OCI-LY1 (cell line): ENCODE measurements around the gene MARK4.

Source experiments
- H2AFZ ChIP-seq: fragments of 200-600 bp; sonication (generic), shearing (Covaris generic); 2 replicates; pipeline ENCODE4 v1.6.0; 2014; ENCODE audit warnings: antibody characterized with exemption, mild to moderate bottlenecking, low read length
- H3F3A ChIP-seq: fragments of 200-600 bp; sonication (generic), shearing (Covaris generic); 2 replicates; pipeline ENCODE4 v1.6.0; 2014; ENCODE audit warnings: mild to moderate bottlenecking, antibody characterized with exemption, low read length, moderate library complexity; ENCODE audit not compliant: insufficient read depth
- H3K27ac ChIP-seq: fragments of 200-600 bp; sonication (generic); 2 replicates; pipeline ENCODE4 v1.5.1; 2014; ENCODE audit warnings: low read length, mixed run types, mild to moderate bottlenecking, low read depth; ENCODE audit not compliant: poor library complexity, severe bottlenecking
- H3K27me3 ChIP-seq: fragments of 200-600 bp; sonication (generic); 2 replicates; pipeline ENCODE4 v1.6.0; 2014; ENCODE audit warnings: antibody characterized with exemption, mild to moderate bottlenecking, low read length, moderate library complexity; ENCODE audit not compliant: insufficient read depth
- H3K36me3 ChIP-seq: fragments of 200-600 bp; sonication (generic); 2 replicates; pipeline ENCODE4 v1.6.1; 2014; ENCODE audit warnings: mild to moderate bottlenecking, antibody characterized with exemption, low read length, moderate library complexity, mixed read lengths; ENCODE audit not compliant: insufficient read depth
- H3K4me1 ChIP-seq: fragments of 200-600 bp; sonication (generic); 2 replicates; pipeline ENCODE4 v1.5.1; 2014; ENCODE audit warnings: mild to moderate bottlenecking, low read length, moderate library complexity; ENCODE audit not compliant: insufficient read depth, severe bottlenecking
- H3K4me2 ChIP-seq: fragments of 200-600 bp; sonication (generic), shearing (Covaris generic); 2 replicates; pipeline ENCODE4 v1.6.1; 2014; ENCODE audit warnings: low read length
- H3K4me3 ChIP-seq: fragments of 200-600 bp; sonication (generic); 2 replicates; pipeline ENCODE4 v1.5.1; 2014; ENCODE audit warnings: low read length, low read depth, mild to moderate bottlenecking, mixed read lengths; ENCODE audit not compliant: poor library complexity, severe bottlenecking
- H3K79me2 ChIP-seq: fragments of 200-600 bp; shearing (Covaris generic); 2 replicates; pipeline ENCODE4 v1.6.1; 2016; ENCODE audit warnings: mixed run types, low read length, mixed read lengths; ENCODE audit not compliant: insufficient read depth
- H3K9ac ChIP-seq: fragments of 200-600 bp; sonication (generic), shearing (Covaris generic); 2 replicates; pipeline ENCODE4 v1.6.1; 2014; ENCODE audit warnings: mild to moderate bottlenecking, low read length, mixed read lengths
- H3K9me2 ChIP-seq: fragments of 200-600 bp; sonication (generic), shearing (Covaris generic); 2 replicates; pipeline ENCODE4 v1.6.1; 2014; ENCODE audit warnings: low read depth, mild to moderate bottlenecking, low read length, mixed read lengths
- H3K9me3 ChIP-seq: fragments of 200-600 bp; shearing (Covaris generic); 2 replicates; pipeline ENCODE4 v1.6.1; 2014; ENCODE audit warnings: low read length, mixed read lengths
- H4K20me1 ChIP-seq: fragments of 200-600 bp; sonication (generic), shearing (Covaris generic); 2 replicates; pipeline ENCODE4 v1.6.0; 2016; ENCODE audit warnings: mild to moderate bottlenecking, low read length; ENCODE audit not compliant: insufficient read depth
- EZH2 ChIP-seq: fragments of 200-600 bp; sonication (generic), shearing (Covaris generic); IDR thresholded peaks from 2 replicates; pipeline ENCODE4 v1.8.0; 2017; ENCODE audit warnings: borderline replicate concordance, mixed run types, mild to moderate bottlenecking, antibody characterized with exemption, low read length, moderate library complexity, mixed read lengths
- TF ChIP-seq, protein P1 (sequence below): fragments of 200-600 bp; sonication (generic), shearing (Covaris generic); IDR thresholded peaks from 2 replicates; pipeline ENCODE4 v1.5.1; 2017; ENCODE audit warnings: mild to moderate bottlenecking, antibody characterized with exemption, low read length, moderate library complexity, mixed read lengths

Gene MARK4

GRCh38 chr19:45245334-45245787 is 5.7 kb upstream of the MARK4 start, which contains the start of gene EXOC3L2:
Gene EXOC3L2 (minus strand): TSS chr19:45245407. CDS start chr19:45239045, 6,362 bp downstream.
- H3K9ac ChIP-seq, result no peak within 1 kb of the TSS
- H3K4me2 ChIP-seq, result no peak within 1 kb of the TSS

DNA sequence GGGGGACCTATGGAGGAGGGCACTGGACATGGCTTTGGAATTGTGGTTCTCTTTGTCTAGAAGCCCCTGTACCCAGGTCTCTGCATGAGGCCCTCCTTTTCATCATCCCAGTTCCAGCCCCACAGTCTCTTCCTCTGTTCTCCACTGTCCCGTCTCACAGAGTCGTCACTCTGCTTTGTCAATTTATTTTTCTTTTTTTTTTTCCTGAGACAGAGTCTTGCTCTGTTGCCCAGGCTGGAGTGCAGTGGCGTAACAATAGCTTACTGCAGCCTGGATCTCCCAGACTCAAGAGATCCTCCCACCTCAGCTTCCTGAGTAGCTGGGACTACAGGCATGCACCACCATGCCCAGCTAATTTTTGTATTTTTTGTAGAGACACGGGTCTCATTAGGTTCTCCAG is 5.2 kb upstream of the MARK4 start:
- TF ChIP-seq, protein P1, sequence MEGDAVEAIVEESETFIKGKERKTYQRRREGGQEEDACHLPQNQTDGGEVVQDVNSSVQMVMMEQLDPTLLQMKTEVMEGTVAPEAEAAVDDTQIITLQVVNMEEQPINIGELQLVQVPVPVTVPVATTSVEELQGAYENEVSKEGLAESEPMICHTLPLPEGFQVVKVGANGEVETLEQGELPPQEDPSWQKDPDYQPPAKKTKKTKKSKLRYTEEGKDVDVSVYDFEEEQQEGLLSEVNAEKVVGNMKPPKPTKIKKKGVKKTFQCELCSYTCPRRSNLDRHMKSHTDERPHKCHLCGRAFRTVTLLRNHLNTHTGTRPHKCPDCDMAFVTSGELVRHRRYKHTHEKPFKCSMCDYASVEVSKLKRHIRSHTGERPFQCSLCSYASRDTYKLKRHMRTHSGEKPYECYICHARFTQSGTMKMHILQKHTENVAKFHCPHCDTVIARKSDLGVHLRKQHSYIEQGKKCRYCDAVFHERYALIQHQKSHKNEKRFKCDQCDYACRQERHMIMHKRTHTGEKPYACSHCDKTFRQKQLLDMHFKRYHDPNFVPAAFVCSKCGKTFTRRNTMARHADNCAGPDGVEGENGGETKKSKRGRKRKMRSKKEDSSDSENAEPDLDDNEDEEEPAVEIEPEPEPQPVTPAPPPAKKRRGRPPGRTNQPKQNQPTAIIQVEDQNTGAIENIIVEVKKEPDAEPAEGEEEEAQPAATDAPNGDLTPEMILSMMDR, result no peak
- TF ChIP-seq EZH2, result no peak
- H4K20me1 ChIP-seq, result no peaks in the 10 kb centered on the region
- H3F3A ChIP-seq, result no peaks in the 10 kb centered on the region
- H3K27ac ChIP-seq, result no peak overlapping the region
- H3K9me2 ChIP-seq, result no peaks in the 10 kb centered on the region
- no peak overlapping the region for H3K9ac ChIP-seq
- H3K27me3 ChIP-seq, result peaks cover 8% of the 10 kb centered on the region; the same call in 1 of the 2 replicates
- no peak overlapping the region for H3K4me3 ChIP-seq
- no peaks in the 10 kb centered on the region for H3K36me3 ChIP-seq
- no peaks in the 10 kb centered on the region for H3K79me2 ChIP-seq
- no peak overlapping the region for H3K4me2 ChIP-seq
- no peak overlapping the region for H2AFZ ChIP-seq
- H3K9me3 ChIP-seq, result no peaks in the 10 kb centered on the region
- peaks cover 12% of the 10 kb centered on the region for H3K4me1 ChIP-seq

More at GRCh38 chr19:45245334-45245787, 5.7 kb upstream of the MARK4 start, which contains the start of gene EXOC3L2:
- H3K4me3 ChIP-seq, result no peak within 1 kb of the TSS
- H3K9me3 ChIP-seq, result no peaks in the 10 kb centered on the region
- TF ChIP-seq, protein P1, result no peak
- TF ChIP-seq EZH2, result no peak
- no peaks in the 10 kb centered on the region for H3K79me2 ChIP-seq
- H3K27me3 ChIP-seq, result peaks cover 8% of the 10 kb centered on the region; the same call in 1 of the 2 replicates
- no peaks in the 10 kb centered on the region for H3K36me3 ChIP-seq
- H2AFZ ChIP-seq, result no peak within 1 kb of the TSS
- H3K9me2 ChIP-seq, result no peaks in the 10 kb centered on the region
- no peaks in the 10 kb centered on the region for H3F3A ChIP-seq
- H3K4me1 ChIP-seq, result peaks cover 7% of the 10 kb centered on the region
- H3K27ac ChIP-seq, result no peak within 1 kb of the TSS
- no peaks in the 10 kb centered on the region for H4K20me1 ChIP-seq

GRCh38 chr19:45247136-45247535 is 3.9 kb upstream of the MARK4 start:
- no peak for TF ChIP-seq EZH2
- TF ChIP-seq, protein P1, result no peak
- Histone ChIP-seq H3F3A (no peaks in the 10 kb centered on the region), H3K9me2 (no peaks in the 10 kb centered on the region), H3K4me1 (peaks cover 19% of the 10 kb centered on the region), H3K79me2 (no peaks in the 10 kb centered on the region), H3K4me3 (no peak overlapping the region), H3K27me3 (peaks cover 8% of the 10 kb centered on the region; the same call in 1 of the 2 replicates), H3K36me3 (no peaks in the 10 kb centered on the region), H3K27ac (no peak overlapping the region), H4K20me1 (no peaks in the 10 kb centered on the region), H3K4me2 (no peak overlapping the region), H3K9me3 (no peaks in the 10 kb centered on the region), H2AFZ (no peak overlapping the region), H3K9ac (no peak overlapping the region)
